Measurements from ENCODE around the gene SND1.

Gene SND1

DNA sequence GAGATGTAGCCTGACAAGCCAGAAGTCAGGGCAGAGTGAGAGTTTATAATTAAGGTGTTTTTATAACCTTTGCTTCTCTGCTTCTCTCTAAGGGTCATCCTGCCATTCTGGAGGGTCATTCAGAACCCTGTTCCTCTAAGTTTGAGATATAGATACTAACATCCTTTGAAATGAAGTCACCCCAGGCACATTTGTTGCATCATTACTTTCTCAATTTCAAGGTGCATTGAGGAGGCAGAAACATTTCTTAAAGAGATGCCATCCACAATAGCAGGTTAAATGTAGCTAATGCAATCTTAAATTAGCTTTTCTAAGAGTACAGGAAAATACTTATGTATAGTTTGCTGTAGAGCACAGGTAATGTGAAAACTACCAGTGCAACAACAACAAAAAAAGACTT lies 272.9 kb downstream of the SND1 start:
- no peak overlapping the region for H3K4me2 ChIP-seq (ENCODE audit: low read length)
- no peak overlapping the region for H3K27ac ChIP-seq (ENCODE audit: low read depth, low read length)
- H3K4me3 ChIP-seq (ENCODE audit: low read length) = no peak overlapping the region
- H3K36me3 ChIP-seq (ENCODE audit: control insufficient read depth, low read length) = peaks cover 14% of the 10 kb centered on the region
- peaks cover 44% of the 10 kb centered on the region for H3K4me1 ChIP-seq (ENCODE audit: control insufficient read depth, low read length)
- H3K27me3 ChIP-seq (ENCODE audit: control insufficient read depth, low read length) = no peaks in the 10 kb centered on the region
- no peaks in the 10 kb centered on the region for H3F3A ChIP-seq (ENCODE audit: control insufficient read depth, insufficient read depth)
- no peaks in the 10 kb centered on the region for H3K9me3 ChIP-seq (ENCODE audit: control insufficient read depth, insufficient read depth, low read length)
- TF ChIP-seq EZH2phosphoT487 (IDR thresholded peaks at IDR 0.05; ENCODE audit: borderline replicate concordance, low read length) = no peak
- TF ChIP-seq, protein P1, sequence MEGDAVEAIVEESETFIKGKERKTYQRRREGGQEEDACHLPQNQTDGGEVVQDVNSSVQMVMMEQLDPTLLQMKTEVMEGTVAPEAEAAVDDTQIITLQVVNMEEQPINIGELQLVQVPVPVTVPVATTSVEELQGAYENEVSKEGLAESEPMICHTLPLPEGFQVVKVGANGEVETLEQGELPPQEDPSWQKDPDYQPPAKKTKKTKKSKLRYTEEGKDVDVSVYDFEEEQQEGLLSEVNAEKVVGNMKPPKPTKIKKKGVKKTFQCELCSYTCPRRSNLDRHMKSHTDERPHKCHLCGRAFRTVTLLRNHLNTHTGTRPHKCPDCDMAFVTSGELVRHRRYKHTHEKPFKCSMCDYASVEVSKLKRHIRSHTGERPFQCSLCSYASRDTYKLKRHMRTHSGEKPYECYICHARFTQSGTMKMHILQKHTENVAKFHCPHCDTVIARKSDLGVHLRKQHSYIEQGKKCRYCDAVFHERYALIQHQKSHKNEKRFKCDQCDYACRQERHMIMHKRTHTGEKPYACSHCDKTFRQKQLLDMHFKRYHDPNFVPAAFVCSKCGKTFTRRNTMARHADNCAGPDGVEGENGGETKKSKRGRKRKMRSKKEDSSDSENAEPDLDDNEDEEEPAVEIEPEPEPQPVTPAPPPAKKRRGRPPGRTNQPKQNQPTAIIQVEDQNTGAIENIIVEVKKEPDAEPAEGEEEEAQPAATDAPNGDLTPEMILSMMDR (IDR thresholded peaks at IDR 0.05; ENCODE audit: low read depth, low read length, poor library complexity, severe bottlenecking) = no peak
- H4K20me1 ChIP-seq (ENCODE audit: control insufficient read depth, insufficient read depth, low read depth, low read length) = no peaks in the 10 kb centered on the region
- peaks cover 16% of the 10 kb centered on the region for H3K79me2 ChIP-seq (ENCODE audit: control insufficient read depth, low read length)
- H3K9me2 ChIP-seq (replicated peaks; ENCODE audit: control insufficient read depth, low read length) = no peaks in the 10 kb centered on the region

DNA sequence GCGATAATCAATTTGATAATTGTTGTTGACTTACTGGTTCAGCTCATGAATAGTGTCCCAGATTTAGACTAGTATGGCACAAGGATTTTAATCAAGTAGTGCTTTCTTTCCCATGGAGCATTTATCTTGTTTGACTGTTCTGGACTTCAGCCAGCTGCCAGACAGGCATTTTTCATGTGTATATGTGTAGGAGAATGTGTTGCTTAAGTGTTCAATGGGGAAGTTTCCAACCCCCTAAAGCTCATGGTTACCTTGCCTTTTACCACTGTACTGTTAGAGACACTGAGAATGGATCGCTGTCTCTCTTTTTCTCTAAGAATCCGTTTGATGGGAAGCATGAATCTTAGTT lies 275.3 kb downstream of the SND1 start:
- Histone ChIP-seq H3K27ac (ENCODE audit: low read depth, low read length) (no peak overlapping the region), H3K79me2 (ENCODE audit: control insufficient read depth, low read length) (peaks cover 16% of the 10 kb centered on the region), H3K9me2 (replicated peaks; ENCODE audit: control insufficient read depth, low read length) (no peaks in the 10 kb centered on the region), H3K4me1 (ENCODE audit: control insufficient read depth, low read length) (peaks cover 44% of the 10 kb centered on the region), H4K20me1 (ENCODE audit: control insufficient read depth, insufficient read depth, low read depth, low read length) (no peaks in the 10 kb centered on the region), H3K36me3 (ENCODE audit: control insufficient read depth, low read length) (peaks cover 38% of the 10 kb centered on the region), H3K9me3 (ENCODE audit: control insufficient read depth, insufficient read depth, low read length) (no peaks in the 10 kb centered on the region), H3F3A (ENCODE audit: control insufficient read depth, insufficient read depth) (no peaks in the 10 kb centered on the region), H3K4me3 (ENCODE audit: low read length) (no peak overlapping the region), H3K4me2 (ENCODE audit: low read length) (peak overlapping the region; percentile 44), H3K27me3 (ENCODE audit: control insufficient read depth, low read length) (no peaks in the 10 kb centered on the region)
- no peak for TF ChIP-seq EZH2phosphoT487 (IDR thresholded peaks at IDR 0.05; ENCODE audit: borderline replicate concordance, low read length)
- TF ChIP-seq, protein P1 (IDR thresholded peaks at IDR 0.05; ENCODE audit: low read depth, low read length, poor library complexity, severe bottlenecking) = no peak

DNA sequence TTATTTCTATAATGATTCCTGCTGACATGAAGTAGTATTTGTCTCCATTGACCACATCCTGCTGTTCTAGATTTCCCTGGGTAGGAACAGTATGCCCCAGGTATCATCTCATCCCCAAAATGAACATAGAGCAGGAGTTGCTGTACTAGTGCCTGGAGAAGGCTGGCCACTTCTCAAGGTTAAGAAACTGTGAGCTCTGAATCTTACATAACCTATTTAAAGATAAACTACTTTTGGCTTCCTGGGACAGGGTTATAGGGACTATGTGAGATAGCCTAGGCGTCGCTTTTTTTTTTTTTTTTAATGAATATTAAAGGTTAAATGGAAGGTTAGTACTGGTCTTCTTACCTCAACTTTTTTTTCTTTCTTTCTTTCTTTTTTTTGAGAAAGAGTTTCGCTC lies 276.2 kb downstream of the SND1 start:
- H3K27me3 ChIP-seq (ENCODE audit: control insufficient read depth, low read length) = no peaks in the 10 kb centered on the region
- H4K20me1 ChIP-seq (ENCODE audit: control insufficient read depth, insufficient read depth, low read depth, low read length) = no peaks in the 10 kb centered on the region
- H3K9me2 ChIP-seq (replicated peaks; ENCODE audit: control insufficient read depth, low read length) = no peaks in the 10 kb centered on the region
- peaks cover 47% of the 10 kb centered on the region for H3K36me3 ChIP-seq (ENCODE audit: control insufficient read depth, low read length)
- no peak overlapping the region for H3K4me3 ChIP-seq (ENCODE audit: low read length)
- no peaks in the 10 kb centered on the region for H3K9me3 ChIP-seq (ENCODE audit: control insufficient read depth, insufficient read depth, low read length)
- peaks cover 16% of the 10 kb centered on the region for H3K79me2 ChIP-seq (ENCODE audit: control insufficient read depth, low read length)
- H3K27ac ChIP-seq (ENCODE audit: low read depth, low read length) = no peak overlapping the region
- H3K4me2 ChIP-seq (ENCODE audit: low read length) = peak overlapping the region; percentile 44
- H3K4me1 ChIP-seq (ENCODE audit: control insufficient read depth, low read length) = peaks cover 41% of the 10 kb centered on the region
- H3F3A ChIP-seq (ENCODE audit: control insufficient read depth, insufficient read depth) = no peaks in the 10 kb centered on the region
- no peak for TF ChIP-seq EZH2phosphoT487 (IDR thresholded peaks at IDR 0.05; ENCODE audit: borderline replicate concordance, low read length)
- TF ChIP-seq, protein P1 (IDR thresholded peaks at IDR 0.05; ENCODE audit: low read depth, low read length, poor library complexity, severe bottlenecking) = no peak

DNA sequence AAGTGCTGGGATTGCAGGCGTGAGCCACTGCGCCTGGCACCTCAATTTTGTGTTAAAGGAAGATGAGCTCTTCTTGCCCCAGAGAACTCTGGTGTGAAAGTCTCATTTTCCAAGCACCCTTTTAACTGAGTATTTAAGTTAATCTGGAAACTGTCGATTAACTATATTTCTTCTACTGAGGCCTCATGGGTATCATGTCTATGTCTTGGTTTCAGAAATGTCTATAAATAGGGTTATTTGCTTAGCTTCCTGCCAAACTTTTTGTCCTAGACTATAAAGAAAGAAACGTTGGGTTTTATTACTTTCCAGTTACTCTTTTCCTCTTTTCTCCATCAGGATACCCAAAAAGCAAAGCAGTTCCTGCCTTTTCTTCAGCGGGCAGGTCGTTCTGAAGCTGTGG lies 276.9 kb downstream of the SND1 start:
- Histone ChIP-seq H3K9me2 (replicated peaks; ENCODE audit: control insufficient read depth, low read length) (no peaks in the 10 kb centered on the region), H3F3A (ENCODE audit: control insufficient read depth, insufficient read depth) (no peaks in the 10 kb centered on the region), H3K4me3 (ENCODE audit: low read length) (no peak overlapping the region), H3K27me3 (ENCODE audit: control insufficient read depth, low read length) (no peaks in the 10 kb centered on the region), H3K4me2 (ENCODE audit: low read length) (peak overlapping the region; percentile 44), H3K4me1 (ENCODE audit: control insufficient read depth, low read length) (peaks cover 41% of the 10 kb centered on the region), H3K36me3 (ENCODE audit: control insufficient read depth, low read length) (peaks cover 52% of the 10 kb centered on the region), H3K9me3 (ENCODE audit: control insufficient read depth, insufficient read depth, low read length) (no peaks in the 10 kb centered on the region), H3K79me2 (ENCODE audit: control insufficient read depth, low read length) (peaks cover 13% of the 10 kb centered on the region), H4K20me1 (ENCODE audit: control insufficient read depth, insufficient read depth, low read depth, low read length) (no peaks in the 10 kb centered on the region), H3K27ac (ENCODE audit: low read depth, low read length) (no peak overlapping the region)
- TF ChIP-seq, protein P1 (IDR thresholded peaks at IDR 0.05; ENCODE audit: low read depth, low read length, poor library complexity, severe bottlenecking) = no peak
- TF ChIP-seq EZH2phosphoT487 (IDR thresholded peaks at IDR 0.05; ENCODE audit: borderline replicate concordance, low read length) = no peak
